ENCODE data around the gene LIN52. TPM values are rescaled to one million over a fixed set of nuclear protein-coding genes. Genes with fewer than 3 reads are reported as not detected.

Gene LIN52
- total RNA-seq, 1 experiment from 2014 or later: 9.5 TPM

- no peak for TF ChIP-seq CTCF (IDR thresholded peaks at IDR 0.05; ENCODE audit: unreplicated experiment)
- H3K4me1 Mint-ChIP-seq (ENCODE audit: insufficient read depth, unreplicated experiment): peaks cover 4% of the 10 kb centered on the region
- ChIA-PET CTCF (interaction anchor here (1.2 kb wide), 1 partner anchor 15 kb away, joined by 3 read pairs; no protein-coding TSS in a partner anchor), POLR2A (no interaction called here)
- H3K36me3 Mint-ChIP-seq (ENCODE audit: insufficient read depth, unreplicated experiment): no peaks in the 10 kb centered on the region
- H3K4me3 Mint-ChIP-seq (ENCODE audit: unreplicated experiment): no peak overlapping the region
- intact Hi-C loops (cut with micrococcal nuclease): no loop called here
- no peak for DNase-seq (ENCODE audit: unreplicated experiment)
- no TSS peak for BruUV-seq (replicated peaks)
- H3K27ac Mint-ChIP-seq (ENCODE audit: low read depth, unreplicated experiment): no peak overlapping the region
- no peaks in the 10 kb centered on the region for H3K9me3 Mint-ChIP-seq (ENCODE audit: unreplicated experiment)
- H3K27me3 Mint-ChIP-seq (ENCODE audit: insufficient read depth, unreplicated experiment): peaks cover 74% of the 10 kb centered on the region
These were observed 156.9 kb downstream of the LIN52 start for GRCh38 chr14:74241652-74242017.

GRCh38 chr14:74242021-74242779, 157.4 kb downstream of the LIN52 start:
- peaks cover 74% of the 10 kb centered on the region for H3K27me3 Mint-ChIP-seq (ENCODE audit: insufficient read depth, unreplicated experiment)
- H3K27ac Mint-ChIP-seq (ENCODE audit: low read depth, unreplicated experiment): no peak overlapping the region
- DNase-seq (ENCODE audit: unreplicated experiment): no peak
- TF ChIP-seq CTCF (IDR thresholded peaks at IDR 0.05; ENCODE audit: unreplicated experiment): no peak
- POLR2A ChIA-PET: no interaction called here
- no peak overlapping the region for H3K4me3 Mint-ChIP-seq (ENCODE audit: unreplicated experiment)
- no peaks in the 10 kb centered on the region for H3K9me3 Mint-ChIP-seq (ENCODE audit: unreplicated experiment)
- no TSS peak for BruUV-seq (replicated peaks)
- no peaks in the 10 kb centered on the region for H3K36me3 Mint-ChIP-seq (ENCODE audit: insufficient read depth, unreplicated experiment)
- CTCF ChIA-PET: interaction anchor here (0.6 kb wide), 1 partner anchor 98 kb away, joined by 3 read pairs; no protein-coding TSS in a partner anchor
- intact Hi-C loops (cut with micrococcal nuclease): no loop called here
- H3K4me1 Mint-ChIP-seq (ENCODE audit: insufficient read depth, unreplicated experiment): peaks cover 4% of the 10 kb centered on the region

- H3K27ac Mint-ChIP-seq (ENCODE audit: low read depth, unreplicated experiment): no peak overlapping the region
- H3K27me3 Mint-ChIP-seq (ENCODE audit: insufficient read depth, unreplicated experiment): peaks cover 70% of the 10 kb centered on the region
- no peaks in the 10 kb centered on the region for H3K9me3 Mint-ChIP-seq (ENCODE audit: unreplicated experiment)
- BruUV-seq (replicated peaks): no TSS peak
- no peak for TF ChIP-seq CTCF (IDR thresholded peaks at IDR 0.05; ENCODE audit: unreplicated experiment)
- POLR2A ChIA-PET: no interaction called here
- CTCF ChIA-PET: interaction anchor here (1.1 kb wide), 1 partner anchor 9 kb away, joined by 3 read pairs; no protein-coding TSS in a partner anchor
- no peaks in the 10 kb centered on the region for H3K36me3 Mint-ChIP-seq (ENCODE audit: insufficient read depth, unreplicated experiment)
- intact Hi-C loops (cut with micrococcal nuclease): no loop called here
- H3K4me1 Mint-ChIP-seq (ENCODE audit: insufficient read depth, unreplicated experiment): peaks cover 4% of the 10 kb centered on the region
- DNase-seq (ENCODE audit: unreplicated experiment): no peak
- H3K4me3 Mint-ChIP-seq (ENCODE audit: unreplicated experiment): no peak overlapping the region
These were observed 158.0 kb downstream of the LIN52 start for GRCh38 chr14:74242780-74243042.

- H3K36me3 Mint-ChIP-seq (ENCODE audit: insufficient read depth, unreplicated experiment): no peaks in the 10 kb centered on the region
- peaks cover 67% of the 10 kb centered on the region for H3K27me3 Mint-ChIP-seq (ENCODE audit: insufficient read depth, unreplicated experiment)
- ChIA-PET CTCF (interaction anchor here (1.1 kb wide), 1 partner anchor 8 kb away, joined by 3 read pairs; no protein-coding TSS in a partner anchor), POLR2A (no interaction called here)
- no TSS peak for BruUV-seq (replicated peaks)
- H3K9me3 Mint-ChIP-seq (ENCODE audit: unreplicated experiment): no peaks in the 10 kb centered on the region
- TF ChIP-seq CTCF (IDR thresholded peaks at IDR 0.05; ENCODE audit: unreplicated experiment): no peak
- DNase-seq (ENCODE audit: unreplicated experiment): no peak
- no peak overlapping the region for H3K27ac Mint-ChIP-seq (ENCODE audit: low read depth, unreplicated experiment)
- H3K4me3 Mint-ChIP-seq (ENCODE audit: unreplicated experiment): no peak overlapping the region
- intact Hi-C loops (cut with micrococcal nuclease): no loop called here
- peaks cover 4% of the 10 kb centered on the region for H3K4me1 Mint-ChIP-seq (ENCODE audit: insufficient read depth, unreplicated experiment)
These were observed 158.3 kb downstream of the LIN52 start for GRCh38 chr14:74243051-74243450.

All from MCF 10A (cell line).